ENCODE measurements around the gene SERPINB10. TPM values are rescaled to one million over a fixed set of nuclear protein-coding genes. Genes with fewer than 3 reads are reported as not detected.
A peak's percentile ranks its signal among the peaks of the same experiment; 100 is the strongest.

The SERPINB10 gene
- total RNA-seq, 1 experiment from 2014 or later = not detected

DNA sequence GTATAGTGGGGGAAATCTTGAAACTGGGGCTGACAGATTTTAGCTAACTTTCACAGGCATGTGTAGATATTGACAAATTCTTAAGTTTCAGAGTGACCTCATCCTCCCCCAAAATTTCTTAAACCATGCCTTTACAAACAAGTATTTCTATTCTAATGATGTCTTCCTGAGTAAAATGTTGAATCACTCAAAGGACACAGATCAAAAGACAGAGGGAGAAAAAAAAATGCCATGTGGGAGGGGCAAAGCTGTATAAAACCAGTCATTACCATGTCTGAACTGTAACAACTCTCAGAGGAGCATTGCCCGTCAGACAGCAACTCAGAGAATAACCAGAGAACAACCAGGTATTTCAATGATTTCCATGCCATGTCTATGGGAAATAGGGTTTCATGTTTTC, 20.3 kb upstream of the SERPINB10 start, which contains the start of gene SERPINB2:
TSS of gene SERPINB2 (plus strand) at position 282 of the 400 bp plus-strand sequence. CDS start 3,740 bp downstream, outside the sequence.
- H3K27me3 ChIP-seq = no peaks in the 10 kb centered on the region
- H3K4me3 ChIP-seq = no peak within 1 kb of the TSS
- H3K36me3 ChIP-seq = no peaks in the 10 kb centered on the region
- DNase-seq = no peak
- H3K9me3 ChIP-seq = no peaks in the 10 kb centered on the region

DNA sequence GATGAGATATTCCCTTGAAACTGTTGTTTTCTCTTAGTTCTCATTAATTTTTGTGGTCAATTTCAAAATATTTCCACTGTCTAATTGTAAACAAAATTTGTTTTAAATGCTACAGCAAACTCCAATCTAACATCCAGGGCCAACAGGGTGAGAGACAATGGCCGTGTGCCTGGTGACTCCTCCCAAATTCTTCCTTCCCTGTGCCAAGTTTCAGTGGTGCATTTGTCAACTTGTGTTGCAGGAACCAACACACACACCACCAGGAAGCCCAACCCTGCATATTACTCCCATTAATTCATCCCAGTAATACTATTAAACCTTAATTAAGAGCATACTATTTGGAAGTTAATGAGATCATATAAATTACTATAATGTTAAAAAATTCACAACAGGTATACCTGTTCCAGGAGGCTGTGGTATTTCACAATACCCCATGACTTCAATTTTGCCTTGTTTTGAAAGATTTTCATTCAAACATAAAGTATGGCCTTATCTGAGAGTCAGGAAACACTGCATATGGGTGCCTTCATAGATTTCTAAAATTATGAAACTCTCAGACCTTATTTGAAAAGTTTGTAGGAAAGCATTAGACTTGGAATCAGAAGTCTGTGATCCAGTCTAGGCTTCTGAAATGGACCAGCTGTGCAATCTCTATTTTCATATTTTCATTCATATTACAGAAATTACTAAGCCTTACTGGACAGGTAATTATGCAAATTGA, 19.1 kb upstream of the SERPINB10 start:
- no peaks in the 10 kb centered on the region for H3K9me3 ChIP-seq
- DNase-seq = peak; percentile 1
- no peaks in the 10 kb centered on the region for H3K27me3 ChIP-seq
- H3K36me3 ChIP-seq = no peaks in the 10 kb centered on the region
- no peak overlapping the region for H3K4me3 ChIP-seq

DNA sequence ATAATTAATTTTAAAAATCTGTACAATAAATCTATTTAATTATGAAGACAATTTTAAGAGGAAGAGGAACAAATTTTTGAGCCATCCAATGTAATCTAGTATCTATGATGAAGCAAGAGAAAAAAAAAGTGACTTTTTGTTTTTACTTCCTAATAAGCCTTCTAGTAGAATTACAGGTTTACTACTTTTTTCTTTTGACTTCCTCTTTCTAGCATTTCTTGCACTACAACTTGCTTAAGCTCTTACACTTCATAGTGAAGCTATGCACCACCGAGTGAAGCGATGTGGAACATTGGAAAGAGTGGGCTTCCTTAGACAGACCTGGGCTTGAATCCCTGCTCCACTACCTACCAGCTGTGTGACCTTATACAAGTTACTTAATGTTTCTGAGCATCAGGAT, 18.1 kb upstream of the SERPINB10 start:
- Histone ChIP-seq H3K9me3 (no peaks in the 10 kb centered on the region), H3K27me3 (no peaks in the 10 kb centered on the region), H3K36me3 (no peaks in the 10 kb centered on the region), H3K4me3 (no peak overlapping the region)
- no peak for DNase-seq

DNA sequence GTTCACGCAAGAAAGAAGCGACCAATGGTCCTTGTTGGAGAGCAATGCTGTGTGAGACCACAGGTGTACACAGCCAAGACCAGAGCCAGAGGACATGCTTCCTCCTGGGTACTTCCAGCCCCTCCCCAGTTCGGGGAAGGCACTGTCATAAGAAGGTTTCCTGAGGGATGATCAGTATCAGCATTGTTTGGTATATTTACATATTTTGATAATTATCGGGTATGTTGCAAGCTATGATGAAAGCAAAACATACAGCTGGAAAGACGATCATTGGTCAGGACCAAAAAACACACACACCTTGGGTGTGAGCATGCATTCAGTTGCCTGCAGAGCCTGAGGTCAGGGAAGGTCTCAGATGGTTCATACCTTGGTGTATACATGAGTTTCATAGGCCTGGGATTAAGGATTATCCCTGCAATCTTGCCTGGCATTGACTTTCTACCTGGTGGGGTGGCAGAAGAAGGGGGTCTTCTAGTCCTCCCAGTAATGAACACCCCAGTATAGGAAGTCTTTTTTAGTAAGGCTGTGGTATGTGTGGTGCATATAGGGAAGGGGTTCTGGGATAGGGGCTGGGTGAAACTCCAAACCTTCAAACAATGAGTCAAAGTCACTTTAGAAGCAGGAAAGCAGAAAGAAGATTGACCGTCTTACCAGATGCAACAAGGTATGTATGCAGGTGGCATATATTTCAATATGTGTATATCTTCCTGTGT, 17.4 kb upstream of the SERPINB10 start:
- DNase-seq = no peak
- H3K4me3 ChIP-seq = no peak overlapping the region

DNA sequence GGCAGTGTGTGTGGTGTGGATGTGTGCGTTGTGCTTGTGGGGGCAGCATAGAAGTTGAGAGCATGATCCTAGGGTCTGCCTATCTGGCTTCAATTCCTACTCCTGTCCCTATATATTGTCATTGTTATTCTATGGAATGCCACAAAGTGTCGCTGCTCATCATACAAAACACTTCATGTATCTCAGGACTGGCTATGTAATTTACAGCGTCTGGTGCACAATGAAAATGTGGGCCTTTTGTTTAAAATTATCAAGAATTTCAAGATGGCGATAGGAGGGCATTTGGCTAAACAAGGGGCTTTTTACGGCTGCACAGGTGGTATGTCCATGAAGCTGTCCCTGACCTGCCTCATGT, 16.8 kb upstream of the SERPINB10 start:
- H3K36me3 ChIP-seq = no peaks in the 10 kb centered on the region
- no peaks in the 10 kb centered on the region for H3K9me3 ChIP-seq
- H3K27me3 ChIP-seq = no peaks in the 10 kb centered on the region
- no peak overlapping the region for H3K4me3 ChIP-seq
- DNase-seq = no peak

More for the DNA sequence above, 17.4 kb upstream of the SERPINB10 start:
- no peaks in the 10 kb centered on the region for H3K36me3 ChIP-seq
- H3K27me3 ChIP-seq = no peaks in the 10 kb centered on the region
- no peaks in the 10 kb centered on the region for H3K9me3 ChIP-seq

DNA sequence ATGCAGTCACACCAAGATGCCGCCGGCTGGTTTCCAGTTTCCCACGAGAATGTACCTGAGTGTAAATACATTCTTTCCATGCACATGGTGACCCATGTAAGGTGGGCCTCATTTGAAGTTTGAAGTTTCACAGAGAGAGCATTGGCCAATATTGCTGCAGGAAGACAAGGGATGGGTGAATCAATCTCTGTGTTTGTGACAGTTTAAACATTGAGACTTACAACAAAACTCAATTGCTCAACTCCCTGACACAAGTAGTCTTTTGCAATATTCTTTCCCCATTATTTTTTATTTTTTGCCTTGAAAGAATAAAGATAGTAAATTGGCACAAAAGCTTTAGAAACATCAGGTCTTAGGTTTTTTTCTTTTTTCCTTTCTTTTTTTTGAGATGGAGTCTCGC, 15.2 kb upstream of the SERPINB10 start:
- DNase-seq = no peak

DNA sequence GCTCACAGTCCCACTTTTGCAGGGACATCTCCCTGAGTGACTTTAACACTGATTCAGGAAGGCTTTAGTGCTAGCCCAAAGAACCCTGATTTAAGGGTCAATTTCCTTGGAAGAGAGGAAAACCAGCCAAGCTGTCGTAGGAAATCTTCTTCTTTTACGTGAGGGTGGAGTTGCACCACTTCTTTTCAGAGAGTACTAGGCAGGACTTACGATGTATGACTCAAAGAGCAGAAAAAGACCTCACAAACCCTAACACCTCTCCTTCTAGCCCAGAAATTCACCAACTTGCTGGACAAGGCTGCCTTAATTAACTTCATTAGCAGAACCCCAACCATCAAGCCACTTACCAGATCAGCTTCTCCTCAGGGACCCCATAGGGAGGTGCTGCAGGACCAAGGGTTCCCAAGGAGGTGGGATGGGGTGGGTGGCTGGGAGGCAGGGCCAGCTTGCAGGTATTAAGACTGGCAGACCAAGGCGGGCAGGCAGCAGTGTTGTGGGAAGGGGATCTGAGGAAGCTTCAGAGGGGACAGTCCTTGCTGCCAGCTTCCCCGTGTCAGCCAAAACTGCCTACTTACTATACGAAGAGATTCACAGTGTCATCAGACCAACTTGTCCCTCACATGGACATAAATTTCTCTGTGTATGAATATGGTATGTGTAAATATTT, 13.5 kb upstream of the SERPINB10 start:
- no peaks in the 10 kb centered on the region for H3K27me3 ChIP-seq
- no peaks in the 10 kb centered on the region for H3K9me3 ChIP-seq
- no peak for DNase-seq
- H3K4me3 ChIP-seq = no peak overlapping the region
- H3K36me3 ChIP-seq = no peaks in the 10 kb centered on the region

More for the DNA sequence above, 15.2 kb upstream of the SERPINB10 start:
- H3K4me3 ChIP-seq = no peak overlapping the region
- no peaks in the 10 kb centered on the region for H3K27me3 ChIP-seq
- H3K9me3 ChIP-seq = no peaks in the 10 kb centered on the region
- H3K36me3 ChIP-seq = no peaks in the 10 kb centered on the region

DNA sequence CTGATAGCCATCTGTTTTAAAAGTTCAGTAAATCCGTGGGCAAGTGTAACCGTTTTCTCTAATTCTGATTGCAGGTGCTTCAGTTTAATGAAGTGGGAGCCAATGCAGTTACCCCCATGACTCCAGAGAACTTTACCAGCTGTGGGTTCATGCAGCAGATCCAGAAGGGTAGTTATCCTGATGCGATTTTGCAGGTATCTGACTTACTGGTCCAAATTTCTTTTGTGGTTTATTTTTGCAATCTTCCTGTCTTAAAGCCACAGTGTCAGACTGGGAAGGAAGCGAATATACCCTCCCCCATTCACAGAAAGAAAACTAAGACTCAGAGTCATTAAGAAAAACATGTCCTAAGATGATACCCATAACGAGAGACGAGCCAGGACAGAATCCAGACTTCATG, 12.6 kb upstream of the SERPINB10 start:
- DNase-seq = no peak
- Histone ChIP-seq H3K4me3 (no peak overlapping the region), H3K36me3 (no peaks in the 10 kb centered on the region), H3K27me3 (no peaks in the 10 kb centered on the region), H3K9me3 (no peaks in the 10 kb centered on the region)

DNA sequence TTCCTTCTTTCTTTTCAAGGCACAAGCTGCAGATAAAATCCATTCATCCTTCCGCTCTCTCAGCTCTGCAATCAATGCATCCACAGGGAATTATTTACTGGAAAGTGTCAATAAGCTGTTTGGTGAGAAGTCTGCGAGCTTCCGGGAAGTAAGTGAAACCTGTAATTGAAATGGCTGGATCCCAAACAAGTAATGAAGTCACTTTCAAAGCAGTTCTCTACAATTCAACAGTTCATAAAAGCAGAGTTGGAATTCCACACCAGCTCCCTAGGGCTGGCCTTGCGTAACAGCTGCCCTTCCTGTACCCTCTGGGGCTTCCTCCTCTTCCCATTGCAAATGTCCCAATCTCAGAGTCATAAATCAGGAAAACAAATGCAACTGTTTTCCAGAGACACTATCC, 10.7 kb upstream of the SERPINB10 start:
- Histone ChIP-seq H3K27me3 (no peaks in the 10 kb centered on the region), H3K36me3 (no peaks in the 10 kb centered on the region), H3K9me3 (no peaks in the 10 kb centered on the region), H3K4me3 (no peak overlapping the region)
- DNase-seq = no peak

DNA sequence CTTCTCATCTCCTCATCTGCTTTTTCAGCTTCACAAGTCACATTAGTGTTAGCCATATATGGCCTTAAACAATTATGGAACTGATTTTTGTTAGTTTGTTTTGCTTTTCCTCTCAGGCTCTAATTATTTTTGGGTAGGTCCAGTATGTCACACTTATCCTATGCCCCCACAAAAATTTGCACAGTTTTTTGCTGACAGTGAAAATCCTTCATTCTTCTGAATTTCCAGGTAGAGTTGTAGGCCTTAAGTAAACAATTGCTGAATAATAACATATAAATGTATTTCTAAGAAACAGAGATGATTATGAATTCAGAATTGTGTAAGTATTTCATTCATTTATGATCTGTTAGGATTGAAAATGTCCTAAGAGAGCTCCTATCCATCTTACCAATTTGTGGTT, 8.6 kb upstream of the SERPINB10 start:
- H3K4me3 ChIP-seq = no peak overlapping the region
- no peaks in the 10 kb centered on the region for H3K27me3 ChIP-seq
- no peak for DNase-seq
- no peaks in the 10 kb centered on the region for H3K9me3 ChIP-seq
- no peaks in the 10 kb centered on the region for H3K36me3 ChIP-seq

DNA sequence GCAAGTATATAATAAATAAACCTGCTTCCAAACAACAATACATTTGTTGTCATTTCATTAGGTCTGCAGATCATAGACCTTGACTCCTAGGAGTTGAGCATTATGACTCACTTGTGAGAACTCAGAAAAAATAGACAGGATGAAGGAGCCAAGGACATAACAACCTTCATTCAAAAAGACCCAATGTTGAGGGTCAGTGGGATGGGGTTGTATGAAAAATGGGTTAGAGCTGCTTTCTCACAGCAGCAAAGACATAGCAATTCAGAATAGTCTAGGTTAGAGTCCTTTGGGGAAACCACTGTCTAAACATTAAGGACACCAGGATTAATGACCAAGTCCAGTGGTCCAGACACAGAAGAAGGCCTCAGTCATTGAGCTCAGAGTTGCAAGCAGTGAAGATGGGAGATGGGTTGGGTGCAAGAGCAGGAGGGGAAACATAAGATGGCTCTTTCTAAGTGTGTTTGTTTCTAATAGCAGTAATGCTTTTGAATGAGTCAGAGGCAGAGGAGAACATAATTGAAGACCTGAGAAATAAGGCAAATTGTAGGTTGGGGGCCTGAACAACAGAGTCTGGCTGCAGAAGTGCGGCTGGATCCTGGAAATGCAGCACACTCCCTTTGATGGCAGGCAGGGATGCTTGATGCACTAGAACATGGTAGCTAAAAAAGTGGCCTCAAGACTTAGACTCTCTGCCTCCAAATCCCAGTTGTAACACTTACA, 3.7 kb upstream of the SERPINB10 start:
- Histone ChIP-seq H3K27me3 (no peaks in the 10 kb centered on the region), H3K9me3 (no peaks in the 10 kb centered on the region), H3K4me3 (no peak overlapping the region), H3K36me3 (no peaks in the 10 kb centered on the region)
- DNase-seq = no peak

DNA sequence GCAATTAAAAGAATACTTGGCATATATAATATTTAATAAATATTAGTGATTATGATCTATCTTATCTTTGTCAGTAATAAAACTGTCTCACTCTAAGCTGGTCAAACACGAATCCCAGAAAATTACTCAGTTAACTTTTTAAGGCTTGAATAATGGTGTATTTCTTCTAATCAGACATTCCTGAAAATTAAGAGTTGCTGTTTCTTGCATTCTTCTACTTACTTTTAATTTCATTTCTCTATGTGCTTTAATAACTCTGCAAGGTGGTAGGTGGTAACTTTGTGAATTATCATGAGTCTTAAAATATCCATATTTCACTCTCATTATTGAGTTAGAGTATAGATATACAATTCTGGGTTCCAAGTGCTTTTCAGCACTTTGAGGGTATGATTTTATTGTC, 3.1 kb upstream of the SERPINB10 start:
- Histone ChIP-seq H3K36me3 (no peaks in the 10 kb centered on the region), H3K9me3 (no peaks in the 10 kb centered on the region), H3K27me3 (no peaks in the 10 kb centered on the region), H3K4me3 (no peak overlapping the region)
- DNase-seq = no peak

DNA sequence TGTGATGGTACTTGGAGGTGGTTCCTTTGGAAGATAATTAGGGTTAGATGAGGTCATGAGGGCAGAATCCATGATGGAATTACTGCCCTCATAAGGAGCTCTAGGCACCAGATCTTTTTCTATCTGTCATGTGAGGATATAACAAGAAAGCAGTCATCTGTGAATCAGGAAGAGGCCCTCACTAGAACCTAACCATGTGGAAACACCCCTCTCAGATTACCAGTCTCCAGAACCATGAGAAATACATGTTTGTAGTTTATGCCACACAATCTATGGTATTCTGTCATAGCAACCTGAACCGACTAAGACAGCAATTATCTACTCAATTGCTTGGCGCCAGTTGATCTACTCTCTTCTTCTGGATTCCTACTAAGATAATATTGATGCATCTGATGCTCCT, 2.4 kb upstream of the SERPINB10 start:
- no peak for DNase-seq
- Histone ChIP-seq H3K9me3 (no peaks in the 10 kb centered on the region), H3K36me3 (no peaks in the 10 kb centered on the region), H3K4me3 (no peak overlapping the region), H3K27me3 (no peaks in the 10 kb centered on the region)

DNA sequence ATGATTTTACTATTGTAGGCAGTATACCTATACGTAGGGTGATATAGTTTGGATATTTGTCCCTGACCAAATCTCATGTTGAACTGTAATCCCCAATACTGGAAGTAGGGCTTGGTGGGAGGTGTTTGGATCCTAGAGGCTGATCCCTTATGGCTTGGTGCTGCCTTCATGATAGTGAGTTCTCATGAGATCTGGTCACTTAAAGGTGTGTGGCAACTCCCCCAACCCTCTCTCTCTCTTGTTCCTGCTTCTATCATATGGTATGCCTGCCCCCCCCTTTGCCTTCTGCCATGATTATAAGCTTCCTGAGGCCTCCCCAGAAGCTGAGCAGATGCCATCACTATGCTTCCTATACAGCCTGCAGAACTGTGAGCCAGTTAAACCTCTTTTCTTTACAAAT, 1.7 kb upstream of the SERPINB10 start:
- Histone ChIP-seq H3K36me3 (no peaks in the 10 kb centered on the region), H3K9me3 (no peaks in the 10 kb centered on the region), H3K4me3 (no peak overlapping the region), H3K27me3 (no peaks in the 10 kb centered on the region)
- no peak for DNase-seq

DNA sequence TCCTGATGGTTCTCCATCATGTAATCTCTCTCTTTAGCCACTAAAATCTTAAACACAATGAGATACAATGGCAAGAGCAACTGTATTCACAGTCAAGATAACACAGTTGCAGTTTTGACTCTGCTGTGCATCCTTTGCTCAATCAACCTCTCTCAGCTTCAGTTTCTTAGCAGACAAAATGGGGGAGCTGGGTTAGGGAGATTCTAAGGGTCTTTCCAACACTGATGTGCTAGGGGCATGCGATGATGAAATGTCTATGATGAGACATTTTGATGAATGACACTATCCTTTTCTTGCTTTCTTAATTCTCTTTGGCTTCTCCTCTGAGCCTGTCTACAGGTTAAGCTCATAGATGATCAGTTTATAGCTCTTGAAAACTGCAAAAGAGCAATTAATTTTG, 1.1 kb downstream of the SERPINB10 start:
- peaks cover 5% of the 10 kb centered on the region; the same call in 1 of the 2 replicates for H3K27me3 ChIP-seq
- no peak for DNase-seq
- no peaks in the 10 kb centered on the region for H3K36me3 ChIP-seq
- H3K9me3 ChIP-seq = no peaks in the 10 kb centered on the region
- no peak overlapping the region for H3K4me3 ChIP-seq

DNA sequence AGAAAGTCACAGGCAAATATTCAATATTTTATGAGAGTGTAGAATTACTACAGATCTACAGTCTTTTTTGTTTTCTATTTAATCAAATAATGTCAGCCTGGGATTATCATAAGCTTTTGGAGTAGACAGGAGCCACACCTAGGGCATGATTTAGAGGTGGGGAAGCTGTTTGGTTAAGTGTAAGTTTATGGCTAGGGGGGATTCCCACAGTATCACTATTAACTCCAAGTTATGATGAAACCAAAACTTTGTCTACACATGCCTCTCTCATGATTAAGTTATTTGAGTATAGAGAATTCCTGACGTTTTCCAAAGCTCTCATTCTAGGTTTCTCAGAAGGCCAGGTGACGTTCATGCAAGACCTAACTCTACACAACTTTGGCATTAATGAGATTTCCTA, 2.1 kb downstream of the SERPINB10 start:
- no peaks in the 10 kb centered on the region for H3K9me3 ChIP-seq
- no peak for DNase-seq
- no peaks in the 10 kb centered on the region for H3K36me3 ChIP-seq
- no peak overlapping the region for H3K4me3 ChIP-seq
- H3K27me3 ChIP-seq = peaks cover 5% of the 10 kb centered on the region; the same call in 1 of the 2 replicates

DNA sequence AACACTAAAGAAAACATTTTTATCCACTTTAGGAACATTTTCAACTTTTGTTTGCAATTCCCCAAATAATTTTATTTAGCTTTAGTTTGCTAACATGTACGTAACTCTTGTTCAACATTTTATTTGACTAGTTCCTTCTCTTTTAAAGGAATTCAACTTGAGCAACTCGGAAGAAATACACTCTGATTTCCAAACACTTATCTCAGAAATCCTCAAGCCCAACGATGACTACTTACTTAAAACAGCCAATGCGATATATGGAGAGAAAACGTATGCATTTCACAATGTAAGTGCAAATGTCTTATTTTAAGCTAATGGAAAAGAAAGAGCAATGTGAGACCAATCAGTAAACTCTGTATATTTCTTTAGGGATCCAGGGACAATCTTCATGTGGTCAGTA, 10.1 kb downstream of the SERPINB10 start:
- Histone ChIP-seq H3K36me3 (no peaks in the 10 kb centered on the region), H3K4me3 (no peak overlapping the region), H3K9me3 (no peaks in the 10 kb centered on the region), H3K27me3 (peaks cover 9% of the 10 kb centered on the region; the same call in 1 of the 2 replicates)
- no peak for DNase-seq
